GM18526 (cell line): ENCODE data around the gene ACTG2.

ENCODE experiments used
- POLR2A ChIP-seq: IDR thresholded peaks from 3 replicates; pipeline ENCODE4 v1.6.1; 2011; ENCODE audit not compliant: insufficient read length; ENCODE audit errors: extremely low read depth

The ACTG2 gene

DNA sequence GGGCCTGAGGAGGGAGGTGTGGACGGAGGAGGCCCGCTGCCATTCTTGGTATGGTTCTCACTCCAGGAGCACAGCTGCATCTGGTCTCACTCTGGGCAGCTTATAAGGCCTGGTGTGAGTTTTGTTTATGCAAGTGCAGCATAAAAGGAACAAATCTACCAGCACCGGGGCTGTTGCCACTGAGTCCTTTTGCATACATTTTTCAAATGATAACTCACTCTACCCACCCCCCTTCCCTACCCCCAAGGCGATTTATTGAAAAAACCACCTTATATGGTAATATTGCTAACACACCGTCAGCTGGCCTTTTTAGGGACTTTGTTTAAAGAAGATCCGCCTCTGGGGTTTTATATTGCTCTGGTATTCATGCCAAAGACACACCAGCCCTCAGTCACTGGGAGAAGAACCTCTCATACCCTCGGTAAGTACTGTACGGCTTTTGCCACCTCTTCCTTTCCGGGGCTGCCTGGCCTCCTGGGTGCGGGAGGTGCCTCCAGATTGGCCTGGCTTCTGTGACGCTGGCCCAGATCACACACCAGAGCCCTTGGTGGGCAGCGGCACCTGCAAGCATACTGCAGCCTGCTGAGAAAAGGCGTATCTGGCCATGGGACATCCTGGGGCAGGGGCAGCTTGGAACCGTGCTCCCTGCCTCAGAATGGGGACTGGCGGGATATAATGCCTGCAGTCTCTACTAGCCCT is at the start of gene ACTG2:
ACTG2 (plus strand) TSS at position 378 of the 699 bp plus-strand sequence. CDS start 8,304 bp downstream, outside the sequence.
- no peak for TF ChIP-seq POLR2A

GRCh38 chr2:73844087-73844486 is 48.7 kb upstream of the ACTG2 start:
- no peak for TF ChIP-seq POLR2A

GRCh38 chr2:73850009-73850408 is 42.8 kb upstream of the ACTG2 start:
- no peak for TF ChIP-seq POLR2A

GRCh38 chr2:73851274-73851673 is 41.5 kb upstream of the ACTG2 start:
- TF ChIP-seq POLR2A: no peak

DNA sequence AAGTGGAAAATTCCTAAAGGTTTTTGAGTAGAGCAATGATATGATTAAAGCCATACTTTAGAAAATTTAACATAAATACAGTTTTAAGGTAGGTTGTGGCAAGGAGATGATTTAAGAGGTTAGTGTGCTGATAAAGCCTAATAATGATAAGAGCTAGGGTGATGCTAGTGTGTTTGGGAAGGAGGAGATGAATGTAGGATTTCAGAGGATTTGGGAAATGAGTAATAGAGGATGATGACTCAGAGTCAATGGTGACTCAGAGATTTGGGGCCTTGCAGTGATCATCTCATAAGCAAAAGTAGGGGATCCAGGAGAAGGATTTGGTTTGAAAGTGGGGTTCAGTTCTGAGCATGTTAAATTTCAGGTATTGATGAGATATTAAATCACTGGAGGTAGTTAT is 40.8 kb upstream of the ACTG2 start:
- TF ChIP-seq POLR2A: no peak

GRCh38 chr2:73855526-73855925 is 37.3 kb upstream of the ACTG2 start:
- no peak for TF ChIP-seq POLR2A

DNA sequence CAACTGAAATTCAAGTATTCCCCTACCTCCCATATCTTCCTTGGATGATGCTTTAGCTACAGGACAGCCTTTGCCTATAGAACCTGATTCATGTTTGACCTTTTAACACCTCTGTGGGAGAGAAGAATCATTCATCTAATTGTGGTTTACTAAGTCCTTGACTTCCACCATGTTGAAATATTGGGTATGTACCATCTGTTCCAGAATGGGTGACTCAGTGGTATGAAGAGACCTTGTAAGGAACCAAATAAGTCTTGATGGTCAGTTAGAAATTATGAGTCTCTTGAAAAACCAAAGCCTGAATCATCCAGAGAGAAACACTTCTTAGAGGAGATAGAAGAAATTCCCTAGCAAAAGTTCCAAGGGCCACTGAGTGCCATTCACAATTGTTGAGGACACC is 36.6 kb upstream of the ACTG2 start:
- no peak for TF ChIP-seq POLR2A

DNA sequence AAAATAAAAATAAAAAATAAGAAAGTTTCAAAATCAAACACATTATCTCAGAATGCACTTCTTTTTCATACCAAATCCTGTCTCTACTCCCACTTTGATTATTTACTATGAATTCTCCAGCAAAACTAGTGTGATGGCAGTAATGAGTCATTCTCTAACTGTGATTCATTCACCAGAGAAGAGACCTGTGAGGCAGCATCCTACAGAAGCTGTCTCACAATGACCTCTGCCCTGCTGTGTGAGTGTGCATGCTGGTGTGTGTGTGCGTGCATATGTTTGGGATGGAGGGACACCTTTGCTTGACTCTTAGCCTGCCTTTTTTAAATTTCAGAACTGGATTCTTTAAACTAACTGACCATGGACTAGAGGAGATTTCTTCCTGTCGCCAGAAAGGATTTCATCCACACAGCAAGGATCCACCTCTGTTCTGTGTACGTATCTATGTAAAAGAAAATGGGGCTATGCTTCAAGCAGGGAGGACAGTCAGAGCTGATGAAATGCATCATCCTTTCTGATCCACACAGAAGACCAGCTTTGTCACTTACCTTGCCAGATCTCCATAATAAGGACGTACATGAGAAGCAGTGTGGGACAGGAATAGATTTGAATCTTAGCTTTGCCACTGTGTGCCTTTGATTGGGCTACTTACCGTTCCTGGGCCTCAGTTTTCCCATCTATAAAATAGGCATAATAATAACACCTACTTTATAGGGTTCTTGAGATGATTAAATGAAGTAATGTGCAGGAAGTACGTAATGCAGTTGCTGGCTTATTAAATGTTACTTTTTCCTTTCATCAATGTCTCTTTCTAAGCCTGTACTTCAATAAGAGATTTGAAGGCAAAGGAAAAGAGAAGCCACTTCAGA is 32.9 kb upstream of the ACTG2 start:
- TF ChIP-seq POLR2A: no peak

- no peak for TF ChIP-seq POLR2A
Observed at GRCh38 chr2:73862987-73863386, 29.8 kb upstream of the ACTG2 start.

- TF ChIP-seq POLR2A: no peak
Observed at GRCh38 chr2:73868204-73868978, 24.4 kb upstream of the ACTG2 start.

DNA sequence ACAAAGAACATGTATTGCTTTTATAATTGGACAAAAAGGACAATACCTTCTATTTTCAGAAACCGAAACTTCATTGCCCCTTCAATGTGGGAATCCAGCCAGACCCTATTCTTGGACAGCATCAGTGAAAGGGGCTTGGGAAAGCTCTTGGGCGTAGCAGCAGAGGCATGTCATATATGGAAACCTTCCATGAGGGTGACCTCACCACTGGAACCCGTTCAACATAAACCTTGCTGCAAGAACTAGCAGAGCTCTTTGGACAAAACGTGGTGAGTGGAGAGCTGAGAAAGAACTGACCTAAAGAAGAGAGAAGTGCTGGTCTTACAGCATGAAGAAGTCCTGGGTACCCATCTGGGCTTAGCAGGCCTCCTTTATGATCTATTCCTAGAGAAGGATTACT is 22.7 kb upstream of the ACTG2 start:
- TF ChIP-seq POLR2A: no peak

- no peak for TF ChIP-seq POLR2A
Observed at GRCh38 chr2:73877071-73877802, 15.6 kb upstream of the ACTG2 start.

DNA sequence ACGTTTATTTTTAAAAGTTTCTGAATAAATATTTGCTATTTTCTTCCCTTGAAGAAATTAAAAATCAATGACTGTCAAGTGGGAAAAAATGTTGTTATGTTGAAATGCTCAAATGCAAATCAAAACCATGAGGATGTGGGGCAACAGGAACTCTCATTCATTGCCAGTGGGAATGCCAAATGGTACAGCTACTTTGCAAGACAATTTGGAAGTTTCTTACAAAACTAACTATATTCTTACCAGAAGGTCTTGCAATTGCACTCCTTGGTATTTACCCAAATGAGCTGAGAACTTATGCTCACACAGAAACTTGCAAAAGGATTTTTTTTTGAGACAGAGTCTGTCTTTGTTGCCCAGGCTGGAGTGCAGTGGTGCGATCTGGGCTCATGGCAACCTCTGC is 7.4 kb upstream of the ACTG2 start:
- TF ChIP-seq POLR2A: no peak

GRCh38 chr2:73886357-73886756 is 6.5 kb upstream of the ACTG2 start:
- TF ChIP-seq POLR2A: no peak

DNA sequence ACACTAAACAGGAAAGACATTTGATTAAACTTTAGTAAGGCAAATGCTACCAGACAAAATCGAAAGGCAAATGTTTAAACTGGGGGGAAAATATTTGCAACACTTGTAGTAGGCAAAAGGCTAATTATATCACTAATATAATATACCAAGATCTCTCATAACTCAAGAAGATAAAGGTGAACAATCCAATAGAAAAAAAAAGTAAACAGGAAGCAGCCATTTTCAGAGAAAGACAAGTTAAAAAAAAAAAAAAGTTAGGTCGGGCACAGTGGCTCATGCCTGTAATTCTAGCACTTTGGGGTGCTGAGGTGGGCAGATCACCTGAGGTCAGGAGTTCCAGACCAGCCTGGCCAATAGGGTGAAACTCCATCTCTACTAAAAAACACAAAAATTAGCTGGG is 4.4 kb upstream of the ACTG2 start:
- no peak for TF ChIP-seq POLR2A
